ENCODE measurements around the gene SLC5A1. TPM values are rescaled to one million over a fixed set of nuclear protein-coding genes. Genes with fewer than 3 reads are reported as not detected.

Gene SLC5A1
- 1.2 TPM for polyA plus RNA-seq (ENCODE audit: insufficient read length)

GRCh38 chr22:32042924-32043323, at the start of gene SLC5A1:
Gene SLC5A1 (plus strand): TSS chr22:32043261. CDS start chr22:32043282, 21 bp downstream.
- no peak for DNase-seq (ENCODE audit: low read depth)

GRCh38 chr22:31995046-31995445, 48.0 kb upstream of the SLC5A1 start:
- DNase-seq (ENCODE audit: low read depth), result no peak

GRCh38 chr22:31995807-31996206, 47.3 kb upstream of the SLC5A1 start:
- DNase-seq (ENCODE audit: low read depth), result no peak

- DNase-seq (ENCODE audit: low read depth), result no peak
Observed at GRCh38 chr22:31998784-31999385, 44.2 kb upstream of the SLC5A1 start.

- DNase-seq (ENCODE audit: low read depth), result no peak
Observed at GRCh38 chr22:32000181-32000580, 42.9 kb upstream of the SLC5A1 start.

GRCh38 chr22:32005453-32005852, 37.6 kb upstream of the SLC5A1 start:
- DNase-seq (ENCODE audit: low read depth), result no peak

GRCh38 chr22:32013200-32013599, 29.9 kb upstream of the SLC5A1 start:
- no peak for DNase-seq (ENCODE audit: low read depth)

DNA sequence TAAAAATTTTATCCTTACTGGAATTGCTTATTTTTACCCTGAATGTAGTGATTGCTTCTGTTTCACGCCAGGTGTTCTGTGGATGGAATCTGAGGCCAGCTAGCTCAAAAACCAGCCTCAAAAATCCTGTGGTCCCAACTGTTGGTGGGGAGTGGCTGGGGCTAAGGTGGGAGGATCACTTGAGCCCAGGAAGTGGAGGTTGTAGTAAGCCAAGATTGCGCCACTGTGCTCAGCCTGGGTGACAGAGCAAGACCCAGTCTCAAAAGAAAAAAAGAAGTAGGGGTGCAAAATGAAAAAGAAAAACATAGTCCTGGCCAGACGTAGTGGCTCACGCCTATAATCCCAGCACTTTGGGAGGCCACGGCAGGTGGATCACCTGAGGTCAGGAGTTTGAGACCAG, 27.0 kb upstream of the SLC5A1 start:
- DNase-seq (ENCODE audit: low read depth), result no peak

DNA sequence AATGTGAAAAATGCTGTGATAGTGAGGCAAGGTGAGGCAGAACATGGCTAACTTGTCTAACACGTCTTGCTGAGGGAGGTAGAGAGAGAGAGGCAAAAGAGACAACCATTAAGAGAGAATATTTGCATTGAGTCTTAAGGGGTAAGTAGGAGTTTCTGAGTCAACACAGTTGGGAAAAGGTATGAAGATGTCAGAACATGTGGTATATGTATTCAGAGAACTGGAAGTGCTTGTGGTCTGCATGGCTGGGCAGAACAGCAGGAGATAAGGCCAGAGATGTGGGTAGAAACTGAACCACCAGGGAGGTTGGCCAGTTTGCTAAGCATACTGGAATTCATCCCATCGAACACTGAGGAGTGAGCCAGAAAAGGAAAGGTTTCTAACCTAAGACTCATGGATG, 25.0 kb upstream of the SLC5A1 start:
- no peak for DNase-seq (ENCODE audit: low read depth)

GRCh38 chr22:32020117-32020516, 22.9 kb upstream of the SLC5A1 start:
- no peak for DNase-seq (ENCODE audit: low read depth)

- DNase-seq (ENCODE audit: low read depth), result no peak
Observed at GRCh38 chr22:32021716-32022115, 21.3 kb upstream of the SLC5A1 start.

DNA sequence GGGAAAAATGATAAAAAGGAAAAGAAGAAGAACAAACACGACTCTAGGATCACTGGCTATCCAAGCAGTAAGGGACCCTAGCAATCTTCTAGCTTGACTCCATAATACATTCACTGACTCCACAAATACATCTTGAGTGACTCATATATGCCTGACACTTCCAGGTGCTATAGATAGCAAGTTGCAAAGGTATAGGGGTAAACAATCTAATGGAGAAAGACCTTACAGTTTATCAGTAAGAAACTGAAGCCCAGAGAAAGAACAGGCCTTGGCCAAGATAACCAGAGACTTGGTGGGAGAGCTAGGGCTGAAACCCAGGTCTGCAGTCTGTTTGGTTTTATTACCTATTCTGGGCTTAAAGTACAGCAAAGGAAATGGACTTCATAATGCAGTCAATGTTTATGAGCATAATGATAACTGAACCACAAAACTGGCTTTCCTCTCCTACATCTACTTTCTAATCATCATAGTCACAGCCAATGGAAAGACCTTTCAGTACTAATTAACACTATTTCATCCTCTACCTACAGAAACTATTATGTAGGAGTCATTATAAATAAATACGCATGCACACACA, 19.7 kb upstream of the SLC5A1 start:
- no peak for DNase-seq (ENCODE audit: low read depth)

GRCh38 chr22:32024796-32025195, 18.3 kb upstream of the SLC5A1 start:
- no peak for DNase-seq (ENCODE audit: low read depth)

- no peak for DNase-seq (ENCODE audit: low read depth)
Observed at GRCh38 chr22:32030518-32031247, 12.4 kb upstream of the SLC5A1 start.

GRCh38 chr22:32031466-32031865, 11.6 kb upstream of the SLC5A1 start:
- DNase-seq (ENCODE audit: low read depth), result no peak

DNA sequence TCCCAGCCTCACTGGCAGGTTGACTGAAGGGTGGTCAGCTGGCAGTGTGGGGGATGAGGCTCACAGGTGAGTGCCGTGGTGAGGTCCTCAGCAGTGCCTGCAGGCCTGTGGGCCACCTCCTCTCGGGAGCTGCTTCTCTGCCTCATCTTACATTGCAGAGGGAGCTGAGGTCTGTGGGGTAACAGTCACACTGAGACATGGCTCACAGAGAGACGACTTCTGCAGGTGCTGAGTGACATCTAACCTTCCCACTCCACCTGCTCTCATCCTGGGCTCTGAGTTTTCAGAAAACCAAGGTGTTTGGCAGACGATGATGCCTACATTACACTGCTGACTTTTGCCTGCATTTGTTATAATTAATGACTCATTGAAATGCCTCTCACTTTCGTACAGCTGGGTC, 8.8 kb upstream of the SLC5A1 start:
- no peak for DNase-seq (ENCODE audit: low read depth)

DNA sequence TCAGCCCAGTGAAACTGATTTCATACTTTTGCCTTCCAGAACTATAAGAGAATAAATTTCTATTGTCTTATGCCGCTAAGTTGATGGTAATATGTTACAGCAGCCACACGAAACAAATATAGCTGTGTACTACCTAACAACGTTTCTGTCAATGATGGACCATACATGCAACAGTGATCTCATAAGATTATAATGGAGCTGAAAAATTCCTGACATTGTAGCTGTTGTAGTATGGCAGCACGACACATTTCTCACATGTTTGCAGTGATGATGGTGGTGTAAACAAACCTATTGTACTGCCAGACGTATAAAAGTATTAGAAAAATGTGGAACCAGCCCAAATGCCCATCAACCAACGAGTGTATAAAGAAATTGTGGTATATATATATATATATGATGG, 5.8 kb upstream of the SLC5A1 start:
- DNase-seq (ENCODE audit: low read depth), result no peak

GRCh38 chr22:32040324-32040904, 2.6 kb upstream of the SLC5A1 start:
- no peak for DNase-seq (ENCODE audit: low read depth)

GRCh38 chr22:32043391-32043790, 330 bp downstream of the SLC5A1 start:
- DNase-seq (ENCODE audit: low read depth), result no peak

GRCh38 chr22:32044477-32044876, 1.4 kb downstream of the SLC5A1 start:
- DNase-seq (ENCODE audit: low read depth), result no peak

GRCh38 chr22:32044913-32045312, 1.9 kb downstream of the SLC5A1 start:
- no peak for DNase-seq (ENCODE audit: low read depth)

- no peak for DNase-seq (ENCODE audit: low read depth)
Observed at GRCh38 chr22:32048069-32048468, 5.0 kb downstream of the SLC5A1 start.
